ENCODE results near the gene PLEKHA5. TPM values are rescaled to one million over a fixed set of nuclear protein-coding genes. Genes with fewer than 3 reads are reported as not detected.
A peak's percentile ranks its signal among the peaks of the same experiment; 100 is the strongest.

The PLEKHA5 gene
- total and polyA plus RNA-seq, 2 experiments from 2014 or later, result 82.8 to 112 TPM

DNA sequence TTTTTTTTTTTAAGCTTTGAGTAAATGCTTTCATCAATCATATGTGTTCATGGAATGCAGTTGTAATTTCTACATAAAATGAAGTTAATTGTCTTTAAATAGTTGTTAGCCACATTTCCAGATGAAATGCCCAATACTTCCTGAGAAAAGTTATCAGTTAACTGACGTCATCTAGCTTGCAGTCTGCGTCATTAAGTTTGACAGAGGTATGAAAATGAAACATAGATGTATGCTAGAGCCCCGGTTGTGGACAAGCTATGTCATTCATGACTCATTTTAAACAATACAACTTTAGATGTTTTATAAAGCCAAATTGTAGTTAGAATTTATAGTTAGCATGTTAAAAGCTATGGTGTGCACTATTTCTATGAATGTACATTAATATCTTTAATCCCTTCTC is 90.7 kb downstream of the PLEKHA5 start (continued):
- TF ChIP-seq, protein P1, sequence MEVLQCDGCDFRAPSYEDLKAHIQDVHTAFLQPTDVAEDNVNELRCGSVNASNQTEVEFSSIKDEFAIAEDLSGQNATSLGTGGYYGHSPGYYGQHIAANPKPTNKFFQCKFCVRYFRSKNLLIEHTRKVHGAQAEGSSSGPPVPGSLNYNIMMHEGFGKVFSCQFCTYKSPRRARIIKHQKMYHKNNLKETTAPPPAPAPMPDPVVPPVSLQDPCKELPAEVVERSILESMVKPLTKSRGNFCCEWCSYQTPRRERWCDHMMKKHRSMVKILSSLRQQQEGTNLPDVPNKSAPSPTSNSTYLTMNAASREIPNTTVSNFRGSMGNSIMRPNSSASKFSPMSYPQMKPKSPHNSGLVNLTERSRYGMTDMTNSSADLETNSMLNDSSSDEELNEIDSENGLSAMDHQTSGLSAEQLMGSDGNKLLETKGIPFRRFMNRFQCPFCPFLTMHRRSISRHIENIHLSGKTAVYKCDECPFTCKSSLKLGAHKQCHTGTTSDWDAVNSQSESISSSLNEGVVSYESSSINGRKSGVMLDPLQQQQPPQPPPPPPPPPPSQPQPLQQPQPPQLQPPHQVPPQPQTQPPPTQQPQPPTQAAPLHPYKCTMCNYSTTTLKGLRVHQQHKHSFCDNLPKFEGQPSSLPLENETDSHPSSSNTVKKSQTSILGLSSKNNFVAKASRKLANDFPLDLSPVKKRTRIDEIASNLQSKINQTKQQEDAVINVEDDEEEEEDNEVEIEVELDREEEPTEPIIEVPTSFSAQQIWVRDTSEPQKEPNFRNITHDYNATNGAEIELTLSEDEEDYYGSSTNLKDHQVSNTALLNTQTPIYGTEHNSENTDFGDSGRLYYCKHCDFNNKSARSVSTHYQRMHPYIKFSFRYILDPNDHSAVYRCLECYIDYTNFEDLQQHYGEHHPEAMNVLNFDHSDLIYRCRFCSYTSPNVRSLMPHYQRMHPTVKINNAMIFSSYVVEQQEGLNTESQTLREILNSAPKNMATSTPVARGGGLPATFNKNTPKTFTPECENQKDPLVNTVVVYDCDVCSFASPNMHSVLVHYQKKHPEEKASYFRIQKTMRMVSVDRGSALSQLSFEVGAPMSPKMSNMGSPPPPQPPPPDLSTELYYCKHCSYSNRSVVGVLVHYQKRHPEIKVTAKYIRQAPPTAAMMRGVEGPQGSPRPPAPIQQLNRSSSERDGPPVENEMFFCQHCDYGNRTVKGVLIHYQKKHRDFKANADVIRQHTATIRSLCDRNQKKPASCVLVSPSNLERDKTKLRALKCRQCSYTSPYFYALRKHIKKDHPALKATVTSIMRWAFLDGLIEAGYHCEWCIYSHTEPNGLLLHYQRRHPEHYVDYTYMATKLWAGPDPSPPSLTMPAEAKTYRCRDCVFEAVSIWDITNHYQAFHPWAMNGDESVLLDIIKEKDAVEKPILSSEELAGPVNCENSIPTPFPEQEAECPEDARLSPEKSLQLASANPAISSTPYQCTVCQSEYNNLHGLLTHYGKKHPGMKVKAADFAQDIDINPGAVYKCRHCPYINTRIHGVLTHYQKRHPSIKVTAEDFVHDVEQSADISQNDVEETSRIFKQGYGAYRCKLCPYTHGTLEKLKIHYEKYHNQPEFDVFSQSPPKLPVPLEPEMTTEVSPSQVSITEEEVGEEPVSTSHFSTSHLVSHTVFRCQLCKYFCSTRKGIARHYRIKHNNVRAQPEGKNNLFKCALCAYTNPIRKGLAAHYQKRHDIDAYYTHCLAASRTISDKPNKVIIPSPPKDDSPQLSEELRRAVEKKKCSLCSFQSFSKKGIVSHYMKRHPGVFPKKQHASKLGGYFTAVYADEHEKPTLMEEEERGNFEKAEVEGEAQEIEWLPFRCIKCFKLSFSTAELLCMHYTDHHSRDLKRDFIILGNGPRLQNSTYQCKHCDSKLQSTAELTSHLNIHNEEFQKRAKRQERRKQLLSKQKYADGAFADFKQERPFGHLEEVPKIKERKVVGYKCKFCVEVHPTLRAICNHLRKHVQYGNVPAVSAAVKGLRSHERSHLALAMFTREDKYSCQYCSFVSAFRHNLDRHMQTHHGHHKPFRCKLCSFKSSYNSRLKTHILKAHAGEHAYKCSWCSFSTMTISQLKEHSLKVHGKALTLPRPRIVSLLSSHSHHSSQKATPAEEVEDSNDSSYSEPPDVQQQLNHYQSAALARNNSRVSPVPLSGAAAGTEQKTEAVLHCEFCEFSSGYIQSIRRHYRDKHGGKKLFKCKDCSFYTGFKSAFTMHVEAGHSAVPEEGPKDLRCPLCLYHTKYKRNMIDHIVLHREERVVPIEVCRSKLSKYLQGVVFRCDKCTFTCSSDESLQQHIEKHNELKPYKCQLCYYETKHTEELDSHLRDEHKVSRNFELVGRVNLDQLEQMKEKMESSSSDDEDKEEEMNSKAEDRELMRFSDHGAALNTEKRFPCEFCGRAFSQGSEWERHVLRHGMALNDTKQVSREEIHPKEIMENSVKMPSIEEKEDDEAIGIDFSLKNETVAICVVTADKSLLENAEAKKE (CRISPR knock-in tag; IDR thresholded peaks at IDR 0.05), result no peak
- TF ChIP-seq ZNF114 (CRISPR knock-in tag; IDR thresholded peaks at IDR 0.05) (no peak), ZNF331 (CRISPR knock-in tag; IDR thresholded peaks at IDR 0.05; ENCODE audit: low read depth) (no peak), POLR2AphosphoS5 (IDR thresholded peaks at IDR 0.05; ENCODE audit: low read depth) (no peak), NANOG (IDR thresholded peaks at IDR 0.05; ENCODE audit: borderline replicate concordance) (no peak), JUNB (IDR thresholded peaks at IDR 0.05; ENCODE audit: unreplicated experiment) (no peak)
- TF ChIP-seq, protein P2, sequence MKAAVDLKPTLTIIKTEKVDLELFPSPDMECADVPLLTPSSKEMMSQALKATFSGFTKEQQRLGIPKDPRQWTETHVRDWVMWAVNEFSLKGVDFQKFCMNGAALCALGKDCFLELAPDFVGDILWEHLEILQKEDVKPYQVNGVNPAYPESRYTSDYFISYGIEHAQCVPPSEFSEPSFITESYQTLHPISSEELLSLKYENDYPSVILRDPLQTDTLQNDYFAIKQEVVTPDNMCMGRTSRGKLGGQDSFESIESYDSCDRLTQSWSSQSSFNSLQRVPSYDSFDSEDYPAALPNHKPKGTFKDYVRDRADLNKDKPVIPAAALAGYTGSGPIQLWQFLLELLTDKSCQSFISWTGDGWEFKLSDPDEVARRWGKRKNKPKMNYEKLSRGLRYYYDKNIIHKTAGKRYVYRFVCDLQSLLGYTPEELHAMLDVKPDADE (IDR thresholded peaks at IDR 0.05), result no peak

DNA sequence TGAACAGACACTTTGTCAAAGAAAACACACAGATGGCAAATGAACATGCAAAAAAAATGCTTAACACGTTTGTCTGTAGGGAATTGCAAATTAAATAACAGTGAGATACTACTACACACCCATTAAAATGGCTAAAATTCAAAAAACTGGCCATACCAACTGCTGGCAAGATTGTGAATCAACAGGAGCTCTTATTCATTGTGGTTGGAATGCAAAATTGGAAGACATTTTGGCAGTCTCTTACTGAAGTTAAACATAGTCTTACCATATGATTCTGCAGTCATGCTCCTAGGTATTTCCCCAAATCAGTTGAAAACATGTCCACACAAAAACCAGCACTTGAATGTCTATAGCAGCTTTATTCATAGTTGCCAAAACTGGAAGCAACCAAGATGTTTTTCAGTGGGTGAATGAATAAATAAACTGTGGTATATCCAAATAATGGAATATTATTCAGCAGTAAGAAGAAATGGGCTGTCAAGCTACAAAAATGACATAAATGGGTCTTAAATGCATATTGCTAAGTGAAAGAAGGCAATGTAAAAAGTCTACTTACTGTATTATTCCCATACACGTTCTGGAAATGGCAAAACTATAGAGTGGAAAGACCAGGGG is 91.4 kb downstream of the PLEKHA5 start:
- Histone ChIP-seq H3K27ac (ENCODE audit: low read depth) (no peak overlapping the region), H3K4me2 (no peak overlapping the region), H3K9me2 (ENCODE audit: insufficient read depth) (no peaks in the 10 kb centered on the region), H3K4me1 (ENCODE audit: insufficient read depth) (peaks cover 17% of the 10 kb centered on the region), H3K27me3 (ENCODE audit: insufficient read depth) (no peaks in the 10 kb centered on the region), H3K4me3 (no peak overlapping the region), H3K79me2 (replicated peaks; ENCODE audit: insufficient read depth) (peaks cover 97% of the 10 kb centered on the region), H3F3A (replicated peaks; ENCODE audit: low read depth) (no peaks in the 10 kb centered on the region), H4K20me1 (replicated peaks; ENCODE audit: insufficient read depth) (peaks cover 4% of the 10 kb centered on the region; the same call in 1 of the 2 replicates), H3K36me3 (ENCODE audit: insufficient read depth) (no peaks in the 10 kb centered on the region), H2AFZ (no peak overlapping the region)
- peaks cover 48% of the 10 kb centered on the region for H3K4me1 Mint-ChIP-seq
- H3K27ac Mint-ChIP-seq, result peak overlapping the region; percentile 53; the same call in 1 of the 2 replicates
- no peaks in the 10 kb centered on the region; the same call in 2 of the 3 replicates for H3K36me3 Mint-ChIP-seq (ENCODE audit: low read depth)
- ATAC-seq (no peak), DNase-seq (ENCODE audit: low spot score) (no peak)
- no peak overlapping the region for H3K4me3 Mint-ChIP-seq
- H3K9me3 Mint-ChIP-seq, result no peaks in the 10 kb centered on the region
- no peaks in the 10 kb centered on the region for H3K27me3 Mint-ChIP-seq (ENCODE audit: insufficient read depth, low read depth, poor library complexity)
- no peak for TF ChIP-seq EZH2 (IDR thresholded peaks at IDR 0.05; ENCODE audit: low read depth, unreplicated experiment)
- no peak for TF ChIP-seq JUNB (IDR thresholded peaks at IDR 0.05; ENCODE audit: unreplicated experiment)
- no peak for TF ChIP-seq ZNF114 (CRISPR knock-in tag; IDR thresholded peaks at IDR 0.05)
- TF ChIP-seq POLR2AphosphoS5 (IDR thresholded peaks at IDR 0.05; ENCODE audit: low read depth), result no peak
- no peak for TF ChIP-seq CREB1 (CRISPR knock-in tag; IDR thresholded peaks at IDR 0.05; ENCODE audit: low read depth)
- TF ChIP-seq NANOG (IDR thresholded peaks at IDR 0.05; ENCODE audit: borderline replicate concordance), result no peak
- TF ChIP-seq, protein P3, sequence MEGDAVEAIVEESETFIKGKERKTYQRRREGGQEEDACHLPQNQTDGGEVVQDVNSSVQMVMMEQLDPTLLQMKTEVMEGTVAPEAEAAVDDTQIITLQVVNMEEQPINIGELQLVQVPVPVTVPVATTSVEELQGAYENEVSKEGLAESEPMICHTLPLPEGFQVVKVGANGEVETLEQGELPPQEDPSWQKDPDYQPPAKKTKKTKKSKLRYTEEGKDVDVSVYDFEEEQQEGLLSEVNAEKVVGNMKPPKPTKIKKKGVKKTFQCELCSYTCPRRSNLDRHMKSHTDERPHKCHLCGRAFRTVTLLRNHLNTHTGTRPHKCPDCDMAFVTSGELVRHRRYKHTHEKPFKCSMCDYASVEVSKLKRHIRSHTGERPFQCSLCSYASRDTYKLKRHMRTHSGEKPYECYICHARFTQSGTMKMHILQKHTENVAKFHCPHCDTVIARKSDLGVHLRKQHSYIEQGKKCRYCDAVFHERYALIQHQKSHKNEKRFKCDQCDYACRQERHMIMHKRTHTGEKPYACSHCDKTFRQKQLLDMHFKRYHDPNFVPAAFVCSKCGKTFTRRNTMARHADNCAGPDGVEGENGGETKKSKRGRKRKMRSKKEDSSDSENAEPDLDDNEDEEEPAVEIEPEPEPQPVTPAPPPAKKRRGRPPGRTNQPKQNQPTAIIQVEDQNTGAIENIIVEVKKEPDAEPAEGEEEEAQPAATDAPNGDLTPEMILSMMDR (conservative IDR thresholded peaks at IDR 0.05; ENCODE audit: low read depth in 2 of 2), result no peak
- TF ChIP-seq, protein P4, sequence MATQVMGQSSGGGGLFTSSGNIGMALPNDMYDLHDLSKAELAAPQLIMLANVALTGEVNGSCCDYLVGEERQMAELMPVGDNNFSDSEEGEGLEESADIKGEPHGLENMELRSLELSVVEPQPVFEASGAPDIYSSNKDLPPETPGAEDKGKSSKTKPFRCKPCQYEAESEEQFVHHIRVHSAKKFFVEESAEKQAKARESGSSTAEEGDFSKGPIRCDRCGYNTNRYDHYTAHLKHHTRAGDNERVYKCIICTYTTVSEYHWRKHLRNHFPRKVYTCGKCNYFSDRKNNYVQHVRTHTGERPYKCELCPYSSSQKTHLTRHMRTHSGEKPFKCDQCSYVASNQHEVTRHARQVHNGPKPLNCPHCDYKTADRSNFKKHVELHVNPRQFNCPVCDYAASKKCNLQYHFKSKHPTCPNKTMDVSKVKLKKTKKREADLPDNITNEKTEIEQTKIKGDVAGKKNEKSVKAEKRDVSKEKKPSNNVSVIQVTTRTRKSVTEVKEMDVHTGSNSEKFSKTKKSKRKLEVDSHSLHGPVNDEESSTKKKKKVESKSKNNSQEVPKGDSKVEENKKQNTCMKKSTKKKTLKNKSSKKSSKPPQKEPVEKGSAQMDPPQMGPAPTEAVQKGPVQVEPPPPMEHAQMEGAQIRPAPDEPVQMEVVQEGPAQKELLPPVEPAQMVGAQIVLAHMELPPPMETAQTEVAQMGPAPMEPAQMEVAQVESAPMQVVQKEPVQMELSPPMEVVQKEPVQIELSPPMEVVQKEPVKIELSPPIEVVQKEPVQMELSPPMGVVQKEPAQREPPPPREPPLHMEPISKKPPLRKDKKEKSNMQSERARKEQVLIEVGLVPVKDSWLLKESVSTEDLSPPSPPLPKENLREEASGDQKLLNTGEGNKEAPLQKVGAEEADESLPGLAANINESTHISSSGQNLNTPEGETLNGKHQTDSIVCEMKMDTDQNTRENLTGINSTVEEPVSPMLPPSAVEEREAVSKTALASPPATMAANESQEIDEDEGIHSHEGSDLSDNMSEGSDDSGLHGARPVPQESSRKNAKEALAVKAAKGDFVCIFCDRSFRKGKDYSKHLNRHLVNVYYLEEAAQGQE (IDR thresholded peaks at IDR 0.05; ENCODE audit: unreplicated experiment), result no peak

Measured in GM23338 (cell line).